ENCODE results near the gene PSMD13. TPM values are rescaled to one million over a fixed set of nuclear protein-coding genes. Genes with fewer than 3 reads are reported as not detected.

The PSMD13 gene
- total and polyA plus RNA-seq, 2 of the 4 experiments (the other 2 are of a cell fraction): 177 to 217 TPM

GRCh38 chr11:230431-230830 lies 6.3 kb upstream of the PSMD13 start:
- BruUV-seq (replicated peaks): no TSS peak
- in situ Hi-C loops (cut with MboI; ENCODE audit: low sequenced_read_pairs): no loop called here
- Histone ChIP-seq H4K5ac (ENCODE audit: low read depth, low read length) (no peak overlapping the region), H2AFZ (replicated peaks; ENCODE audit: low read length, poor library complexity) (no peak overlapping the region), H3K4me2 (ENCODE audit: low read depth, low read length) (no peak overlapping the region), H3K9ac (ENCODE audit: low read depth, low read length) (no peak overlapping the region), H3K9me1 (ENCODE audit: insufficient read depth, low read length) (no peaks in the 10 kb centered on the region), H3K4me1 (ENCODE audit: control insufficient read depth, insufficient read depth, low read length) (peaks cover 2% of the 10 kb centered on the region; the same call in 1 of the 2 replicates), H3K27me3 (ENCODE audit: control insufficient read depth, insufficient read depth, low read length) (no peaks in the 10 kb centered on the region), H3K36me3 (ENCODE audit: control insufficient read depth, insufficient read depth, low read length) (peaks cover 2% of the 10 kb centered on the region; the same call in 1 of the 2 replicates), H3K18ac (ENCODE audit: low read depth, low read length) (no peak overlapping the region), H2BK5ac (ENCODE audit: low read depth, low read length, poor library complexity, severe bottlenecking) (no peak overlapping the region), H4K91ac (ENCODE audit: insufficient read depth, low read depth, low read length) (no peak overlapping the region), H3K4ac (ENCODE audit: low read depth, low read length) (no peak overlapping the region), H2BK15ac (ENCODE audit: low read depth, low read length) (no peak overlapping the region), H3K9me3 (ENCODE audit: control insufficient read depth, insufficient read depth, low read length) (no peaks in the 10 kb centered on the region), H3K27ac (ENCODE audit: insufficient read depth, low read length) (no peak overlapping the region), H3K14ac (replicated peaks; ENCODE audit: low read depth, low read length) (no peak overlapping the region), H2AK5ac (ENCODE audit: low read depth, low read length) (no peak overlapping the region), H3K79me1 (ENCODE audit: low read depth in 1 of 2, low read length in 2 of 2) (peaks cover 8 to 44% of the 10 kb centered on the region in 2 experiments), H4K20me1 (ENCODE audit: insufficient read depth, low read length) (peaks cover 3% of the 10 kb centered on the region; the same call in 1 of the 2 replicates), H2BK120ac (ENCODE audit: low read depth, low read length) (no peak overlapping the region), H3K56ac (ENCODE audit: extremely low read depth, insufficient read depth, low read length) (no peak overlapping the region), H2AK9ac (replicated peaks; ENCODE audit: low read depth, low read length, poor library complexity) (no peak overlapping the region), H3K23ac (ENCODE audit: low read depth, low read length) (no peak overlapping the region), H2BK20ac (ENCODE audit: low read depth, low read length) (no peak overlapping the region), H3K4me3 (ENCODE audit: insufficient read depth, low read depth, low read length) (no peak overlapping the region), H4K8ac (ENCODE audit: low read depth in 2 of 2, low read length in 2 of 2) (no peak overlapping the region)
- intact Hi-C loops (cut with micrococcal nuclease): no loop called here
- dilution Hi-C loops (cut with HindIII; ENCODE audit: low sequenced_read_pairs, unreplicated experiment): no loop called here
- no peak for ATAC-seq (ENCODE audit: low read depth)
- no peak for TF ChIP-seq RCOR1 (IDR thresholded peaks at IDR 0.05; ENCODE audit: insufficient replicate concordance, low read length)
- no peak for TF ChIP-seq BHLHE40 (IDR thresholded peaks at IDR 0.05; ENCODE audit: low read depth, low read length)
- no peak for TF ChIP-seq MXI1 (IDR thresholded peaks at IDR 0.05; ENCODE audit: borderline replicate concordance, low read depth, low read length)
- TF ChIP-seq USF2 (IDR thresholded peaks at IDR 0.05; ENCODE audit: low read depth, low read length): no peak
- TF ChIP-seq CHD1 (IDR thresholded peaks at IDR 0.05; ENCODE audit: low read depth, low read length): no peak
- TF ChIP-seq ELK1 (IDR thresholded peaks at IDR 0.05; ENCODE audit: borderline replicate concordance, low read depth, low read length): no peak
- TF ChIP-seq FOS (IDR thresholded peaks at IDR 0.05; ENCODE audit: low read depth, low read length): no peak
- TF ChIP-seq CTCF (conservative IDR thresholded peaks at IDR 0.05; ENCODE audit: low read depth, low read length): no peak
- TF ChIP-seq SMC3 (IDR thresholded peaks at IDR 0.05; ENCODE audit: low read depth, low read length): no peak
- no peak for TF ChIP-seq RFX5 (IDR thresholded peaks at IDR 0.05; ENCODE audit: low read depth, low read length)
- TF ChIP-seq NFE2L2 (IDR thresholded peaks at IDR 0.05; ENCODE audit: low read depth, low read length): no peak
- TF ChIP-seq RAD21 (IDR thresholded peaks at IDR 0.05; ENCODE audit: low read length): no peak
- no peak for TF ChIP-seq MAZ (IDR thresholded peaks at IDR 0.05; ENCODE audit: borderline replicate concordance, low read depth, low read length)
- no peak for TF ChIP-seq CEBPB (IDR thresholded peaks at IDR 0.05; ENCODE audit: low read depth, low read length)
- CTCF ChIA-PET: no interaction called here
- POLR2A ChIA-PET (ENCODE audit: unreplicated experiment): interaction anchor here (1.1 kb wide), 1 partner anchor 13 kb away, joined by 3 read pairs; no protein-coding TSS in a partner anchor
- DNase-seq: no peak
- 100% methylated on average over 1 of the region's 10 CpGs; no CpG with 5 or more reads in 1 of the 2 experiments for WGBS, 2 experiments (ENCODE audit: extremely low coverage in 2 of 2, insufficient read length in 1 of 2)
